ENCODE results near the gene SOX8. TPM values are rescaled to one million over a fixed set of nuclear protein-coding genes. Genes with fewer than 3 reads are reported as not detected.
A peak's percentile ranks its signal among the peaks of the same experiment; 100 is the strongest.

Gene SOX8
- total RNA-seq, 4 donors from 2014 or later, result under 0.01 to 6.4 (median 1.1) TPM; not detected in 1

DNA sequence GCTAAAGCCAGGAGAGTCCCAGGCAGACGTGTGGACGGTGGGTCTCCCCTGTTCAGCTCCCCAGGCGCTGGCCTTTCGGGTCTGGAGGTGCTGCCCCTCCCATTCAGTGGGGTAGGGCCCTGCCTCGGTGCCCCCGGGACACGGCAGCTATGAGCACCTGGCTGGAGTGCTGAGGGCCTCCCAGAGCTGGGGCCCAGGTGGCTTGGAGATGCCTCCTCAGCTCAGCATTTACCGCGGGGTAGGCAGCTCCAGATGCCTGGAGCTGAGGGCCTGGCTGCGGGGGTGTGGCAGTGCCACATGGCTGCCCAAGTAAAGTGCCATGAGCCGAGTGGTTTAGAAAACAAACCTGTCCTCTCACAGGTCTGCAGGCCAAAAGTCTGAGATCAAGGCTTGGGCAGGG is 19.5 kb downstream of the SOX8 start:
- no peak for DNase-seq
- no peak for TF ChIP-seq POLR2A (IDR thresholded peaks at IDR 0.05)
- TF ChIP-seq, protein P1, sequence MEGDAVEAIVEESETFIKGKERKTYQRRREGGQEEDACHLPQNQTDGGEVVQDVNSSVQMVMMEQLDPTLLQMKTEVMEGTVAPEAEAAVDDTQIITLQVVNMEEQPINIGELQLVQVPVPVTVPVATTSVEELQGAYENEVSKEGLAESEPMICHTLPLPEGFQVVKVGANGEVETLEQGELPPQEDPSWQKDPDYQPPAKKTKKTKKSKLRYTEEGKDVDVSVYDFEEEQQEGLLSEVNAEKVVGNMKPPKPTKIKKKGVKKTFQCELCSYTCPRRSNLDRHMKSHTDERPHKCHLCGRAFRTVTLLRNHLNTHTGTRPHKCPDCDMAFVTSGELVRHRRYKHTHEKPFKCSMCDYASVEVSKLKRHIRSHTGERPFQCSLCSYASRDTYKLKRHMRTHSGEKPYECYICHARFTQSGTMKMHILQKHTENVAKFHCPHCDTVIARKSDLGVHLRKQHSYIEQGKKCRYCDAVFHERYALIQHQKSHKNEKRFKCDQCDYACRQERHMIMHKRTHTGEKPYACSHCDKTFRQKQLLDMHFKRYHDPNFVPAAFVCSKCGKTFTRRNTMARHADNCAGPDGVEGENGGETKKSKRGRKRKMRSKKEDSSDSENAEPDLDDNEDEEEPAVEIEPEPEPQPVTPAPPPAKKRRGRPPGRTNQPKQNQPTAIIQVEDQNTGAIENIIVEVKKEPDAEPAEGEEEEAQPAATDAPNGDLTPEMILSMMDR (IDR thresholded peaks at IDR 0.05), result no peak
- Histone ChIP-seq H3K4me3 (no peak overlapping the region), H3K27me3 (peaks cover 0 to 6% of the 10 kb centered on the region in 2 donors), H3K27ac (no peak overlapping the region), H3K36me3 (no peaks in the 10 kb centered on the region), H3K9me3 (no peaks in the 10 kb centered on the region), H3K4me1 (no peaks in the 10 kb centered on the region)
- intact Hi-C loops (cut with DNase I; ENCODE audit: low total_unique reads), result no loop called here

DNA sequence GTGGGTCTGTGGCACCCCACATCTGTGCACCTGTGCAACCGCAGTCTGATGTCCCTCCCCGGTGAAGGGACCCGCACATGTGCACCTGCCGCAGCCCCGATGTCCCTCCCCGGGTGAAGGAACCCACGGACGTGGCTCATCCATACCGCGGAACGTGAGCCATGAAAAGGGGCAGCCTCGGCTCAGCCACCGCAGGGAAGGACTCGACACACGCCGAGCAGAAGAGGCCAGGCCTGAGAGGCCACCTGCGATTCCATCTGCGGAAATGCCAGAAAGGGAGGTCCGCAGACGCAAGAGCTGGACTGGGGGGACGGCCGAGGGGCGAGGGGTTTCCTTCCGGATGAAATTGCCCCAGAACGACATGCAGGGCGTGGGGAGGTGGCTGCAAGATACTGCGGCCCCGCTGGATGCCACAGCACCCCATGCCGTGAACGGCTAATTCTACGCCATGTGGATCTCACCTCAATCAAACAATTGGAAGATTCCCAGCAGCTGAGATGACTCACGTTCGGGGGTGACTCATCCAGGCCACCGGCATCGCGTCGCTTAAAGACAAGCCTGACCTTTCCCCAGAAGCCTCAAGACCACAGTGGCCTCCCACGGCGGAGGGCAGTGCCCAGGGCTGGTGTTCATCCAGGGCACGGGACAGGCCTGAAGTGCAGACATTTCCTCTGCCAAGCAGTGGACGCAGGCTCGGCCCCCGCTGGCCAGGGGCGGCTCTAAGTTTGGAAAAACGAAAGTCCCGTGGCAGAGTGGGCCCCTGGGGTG is 21.0 kb downstream of the SOX8 start:
- no peak overlapping the region for H3K4me3 ChIP-seq
- TF ChIP-seq, protein P1 (IDR thresholded peaks at IDR 0.05), result no peak
- no peak for TF ChIP-seq POLR2A (IDR thresholded peaks at IDR 0.05)
- no peaks in the 10 kb centered on the region for H3K27me3 ChIP-seq
- intact Hi-C loops (cut with DNase I; ENCODE audit: low total_unique reads), result no loop called here
- no peaks in the 10 kb centered on the region for H3K36me3 ChIP-seq
- no peak overlapping the region for H3K27ac ChIP-seq
- no peaks in the 10 kb centered on the region for H3K4me1 ChIP-seq
- DNase-seq, result peak in 1 of 2 donors; percentile 26
- H3K9me3 ChIP-seq, result no peaks in the 10 kb centered on the region

DNA sequence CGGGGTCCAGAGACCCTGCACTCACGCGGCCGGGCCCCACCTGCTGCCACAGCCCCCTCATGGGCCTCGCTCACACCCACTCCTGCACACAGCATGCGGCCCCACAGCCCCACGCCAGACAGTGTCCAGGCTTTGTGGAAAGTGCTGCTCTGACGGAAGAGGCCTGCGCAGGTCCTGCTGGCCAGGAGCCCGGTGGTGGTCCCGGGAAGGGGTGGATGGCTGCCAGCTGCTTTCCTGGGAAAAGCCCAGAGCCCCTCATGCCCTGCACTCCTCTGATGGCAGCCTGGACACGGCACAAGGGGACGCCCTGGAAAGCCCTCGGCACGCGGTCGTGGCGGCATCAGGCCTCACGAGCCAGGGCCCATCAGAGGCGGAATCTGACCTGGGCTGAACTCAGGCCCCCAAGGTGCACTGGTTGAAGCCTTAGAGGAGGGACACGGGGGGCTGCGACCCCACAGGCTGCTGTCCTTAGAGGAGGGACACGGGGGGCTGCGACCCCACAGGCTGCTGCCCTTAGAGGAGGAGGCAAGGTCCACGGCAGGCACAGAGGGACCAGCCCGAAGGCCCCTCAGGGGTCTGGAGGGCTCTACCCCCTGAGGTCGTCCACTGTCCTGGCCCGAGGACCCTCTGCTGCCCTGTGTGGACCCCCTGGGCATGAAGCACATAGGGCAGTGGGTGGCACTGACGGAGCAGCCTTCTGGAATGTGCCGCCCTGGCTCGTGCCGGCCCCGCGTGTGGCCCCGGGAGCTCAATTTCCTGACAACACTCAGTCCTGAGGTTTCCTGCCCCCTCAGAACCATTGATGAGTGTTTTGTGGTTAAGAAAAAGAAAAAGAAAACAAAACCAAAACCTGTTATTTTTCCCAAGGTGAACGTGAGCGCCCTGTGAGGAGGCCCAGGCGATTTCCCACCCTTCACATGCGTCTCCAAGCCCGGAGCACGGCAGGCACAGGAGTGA is 22.1 kb downstream of the SOX8 start:
- H3K27ac ChIP-seq, result no peak overlapping the region

DNA sequence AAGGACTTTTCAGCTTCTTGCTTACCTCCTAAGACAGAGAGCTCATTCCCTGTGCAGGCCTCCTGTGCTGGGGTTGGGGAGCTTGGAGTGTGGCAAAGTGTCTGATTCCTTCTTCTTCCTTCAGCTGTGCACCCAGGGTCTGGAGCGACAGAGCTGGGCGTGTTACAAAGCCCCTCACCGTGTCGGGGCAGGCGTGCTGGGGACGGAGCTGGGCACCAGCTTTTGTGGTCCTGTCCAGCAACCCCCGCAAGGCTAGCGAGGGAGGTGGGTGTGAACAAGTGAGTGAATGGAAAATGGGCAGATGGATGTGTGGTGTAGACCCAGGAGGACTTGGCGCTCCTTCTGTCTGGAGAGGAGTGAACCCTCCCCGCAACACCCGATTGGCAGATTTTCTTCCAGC is 23.7 kb downstream of the SOX8 start:
- no peak for DNase-seq
- no peaks in the 10 kb centered on the region for H3K27me3 ChIP-seq

More for the DNA sequence above, 22.1 kb downstream of the SOX8 start:
- H3K36me3 ChIP-seq, result no peaks in the 10 kb centered on the region
- no peak for DNase-seq
- no peaks in the 10 kb centered on the region for H3K27me3 ChIP-seq
- H3K9me3 ChIP-seq, result no peaks in the 10 kb centered on the region
- H3K4me3 ChIP-seq, result no peak overlapping the region
- intact Hi-C loops (cut with DNase I; ENCODE audit: low total_unique reads), result no loop called here
- H3K4me1 ChIP-seq, result no peaks in the 10 kb centered on the region
- TF ChIP-seq, protein P1 (IDR thresholded peaks at IDR 0.05), result no peak
- no peak for TF ChIP-seq POLR2A (IDR thresholded peaks at IDR 0.05)

More for the DNA sequence above, 23.7 kb downstream of the SOX8 start:
- no peak for TF ChIP-seq POLR2A (IDR thresholded peaks at IDR 0.05)
- TF ChIP-seq, protein P1 (IDR thresholded peaks at IDR 0.05), result no peak
- Histone ChIP-seq H3K4me3 (no peak overlapping the region), H3K27ac (no peak overlapping the region), H3K4me1 (no peaks in the 10 kb centered on the region), H3K9me3 (no peaks in the 10 kb centered on the region), H3K36me3 (no peaks in the 10 kb centered on the region)
- intact Hi-C loops (cut with DNase I; ENCODE audit: low total_unique reads), result no loop called here
